ENCODE measurements around the gene EOMES.
"Not testable (repeated sequence)": the region's sequence is repeated elsewhere in the genome, so short reads cannot be mapped to it uniquely, and the experiment has no call there.

The EOMES gene

DNA sequence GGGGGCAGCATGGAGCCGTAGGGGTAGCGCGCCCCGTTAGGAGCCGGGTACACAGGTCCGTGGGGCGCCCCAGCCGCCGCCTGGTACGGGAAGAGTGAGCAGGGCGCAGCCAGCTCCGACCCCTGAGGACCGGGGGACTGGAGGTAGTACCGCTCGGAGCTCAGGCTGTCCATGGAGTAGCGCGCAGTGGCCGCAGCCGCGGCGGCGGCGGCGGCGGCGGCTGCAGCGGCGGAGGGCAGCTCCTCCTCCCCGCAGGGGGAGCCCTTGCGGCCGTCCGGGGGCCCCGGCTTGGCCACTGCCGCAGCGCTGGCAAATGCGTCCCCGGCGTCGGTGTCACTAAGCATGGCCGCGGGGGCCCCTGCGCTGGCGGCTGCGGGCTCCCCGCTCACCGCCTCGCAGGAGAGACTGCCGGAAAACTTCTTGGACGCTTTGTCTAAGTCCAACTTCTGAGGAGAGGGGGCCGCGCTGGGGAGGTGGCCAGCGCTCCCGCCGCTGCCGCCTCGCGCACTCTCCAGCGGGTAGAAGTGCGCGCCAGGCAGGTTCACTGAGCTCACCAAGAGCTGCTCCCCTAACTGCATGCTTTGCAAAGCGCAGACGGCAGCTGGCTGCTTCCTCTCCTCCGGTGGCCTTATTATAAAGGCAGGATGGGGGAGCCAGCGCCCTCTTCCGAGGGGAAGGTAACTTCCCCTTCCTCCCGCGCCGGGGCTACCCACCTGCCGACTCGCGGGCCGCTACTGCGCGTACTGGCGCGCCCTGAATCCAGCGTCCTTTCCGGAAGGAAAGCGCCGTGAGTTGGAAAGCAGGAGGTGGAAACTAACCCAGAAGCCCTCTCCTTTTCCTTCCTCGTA lies at the start of gene EOMES:
Gene EOMES, minus strand, starts transcription at position 607 of the 848 bp plus-strand sequence. Its CDS starts 29 bp downstream, at position 578.
- peak; percentile 60 for DNase-seq

DNA sequence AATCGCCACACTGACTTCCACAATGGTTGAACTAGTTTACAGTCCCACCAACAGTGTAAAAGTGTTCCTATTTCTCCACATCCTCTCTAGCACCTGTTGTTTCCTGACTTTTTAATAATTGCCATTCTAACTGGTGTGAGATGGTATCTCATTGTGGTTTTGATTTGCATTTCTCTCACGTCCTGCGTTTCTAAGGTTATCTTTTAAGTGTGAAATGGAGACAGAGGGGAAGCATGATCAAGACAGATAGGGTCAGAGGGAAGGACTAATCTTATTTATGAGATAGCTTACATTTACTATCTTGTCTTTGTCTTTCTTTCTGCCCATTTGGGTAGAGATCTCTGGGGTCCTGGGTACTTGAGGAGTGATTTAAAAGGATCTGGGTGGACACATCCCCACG lies 48.3 kb upstream of the EOMES start:
- DNase-seq, result not testable (repeated sequence)

DNA sequence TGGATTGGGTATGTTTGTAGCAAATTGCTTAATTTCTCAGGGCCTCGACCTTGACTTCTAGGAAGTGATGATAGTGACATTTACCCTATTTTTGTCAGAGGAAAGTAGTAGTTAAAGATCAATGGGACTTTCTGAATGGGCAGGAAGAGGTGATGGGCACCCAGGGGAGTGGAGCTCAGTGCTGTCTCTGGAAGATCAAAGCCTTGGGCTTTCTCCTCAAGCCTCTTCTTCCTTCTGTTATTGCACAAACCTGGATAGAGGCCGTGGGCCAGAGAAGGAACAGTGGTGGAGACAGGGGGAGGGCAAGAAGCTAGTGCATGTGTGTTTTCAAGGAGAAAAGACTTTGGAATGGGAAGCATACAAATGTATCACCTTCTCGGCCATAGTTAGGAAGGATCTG lies 44.9 kb upstream of the EOMES start:
- no peak for DNase-seq

DNA sequence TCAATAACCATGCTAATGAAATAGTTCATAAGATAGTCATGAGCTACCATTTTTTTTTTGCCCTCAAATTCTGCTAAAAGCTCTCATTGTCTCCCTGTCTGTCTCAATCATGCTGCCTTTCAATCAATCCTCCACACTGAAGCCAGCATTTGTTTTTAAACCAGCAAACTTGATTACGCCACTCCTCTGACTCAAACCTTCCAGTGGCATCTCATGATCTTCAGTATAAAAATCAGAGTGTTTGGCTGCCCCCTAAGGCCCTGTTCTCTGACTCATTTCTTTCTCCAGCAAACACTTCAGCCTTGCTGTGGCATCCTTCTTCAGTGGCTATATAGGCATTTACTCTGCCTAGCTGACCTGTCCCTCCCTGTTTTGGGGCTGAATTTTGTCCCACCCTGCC lies 36.0 kb upstream of the EOMES start:
- DNase-seq, result no peak

DNA sequence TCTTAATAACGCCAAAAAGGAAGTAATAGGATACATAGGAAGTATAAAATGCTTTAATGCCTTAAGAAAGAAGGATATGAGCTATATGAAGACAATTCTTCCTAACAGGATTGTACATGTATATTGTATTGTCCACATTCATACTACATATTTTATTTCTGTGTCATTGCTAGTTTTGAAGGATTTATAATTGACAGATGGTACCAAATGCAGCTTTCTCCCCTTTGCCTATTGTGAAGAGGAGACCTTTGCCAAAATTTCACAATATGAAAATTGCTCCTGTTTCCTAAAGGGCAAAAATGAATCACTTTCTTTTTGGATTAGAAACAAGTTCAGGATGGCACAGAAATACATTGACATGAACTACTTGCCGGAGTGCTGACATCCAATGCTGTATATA lies 34.8 kb upstream of the EOMES start:
- DNase-seq, result no peak

DNA sequence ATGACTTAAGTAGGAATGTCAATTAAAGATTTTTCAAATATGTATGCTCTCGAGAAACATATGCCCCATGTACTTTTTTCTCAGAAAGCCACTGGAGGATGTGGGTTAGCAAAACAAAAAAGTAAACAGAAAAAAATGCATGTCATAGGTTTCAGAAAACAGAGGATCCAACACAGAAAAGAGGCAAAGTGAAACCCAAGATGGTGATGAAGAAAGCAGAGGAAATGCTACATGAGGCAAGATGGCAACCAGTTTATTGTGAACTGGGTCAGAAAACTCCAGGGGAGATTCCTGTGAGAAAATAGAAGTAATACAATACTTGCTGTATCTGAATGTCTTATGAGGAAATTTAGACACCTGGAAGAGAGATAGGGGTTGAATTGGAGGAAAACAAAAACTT lies 30.8 kb upstream of the EOMES start:
- DNase-seq, result no peak

DNA sequence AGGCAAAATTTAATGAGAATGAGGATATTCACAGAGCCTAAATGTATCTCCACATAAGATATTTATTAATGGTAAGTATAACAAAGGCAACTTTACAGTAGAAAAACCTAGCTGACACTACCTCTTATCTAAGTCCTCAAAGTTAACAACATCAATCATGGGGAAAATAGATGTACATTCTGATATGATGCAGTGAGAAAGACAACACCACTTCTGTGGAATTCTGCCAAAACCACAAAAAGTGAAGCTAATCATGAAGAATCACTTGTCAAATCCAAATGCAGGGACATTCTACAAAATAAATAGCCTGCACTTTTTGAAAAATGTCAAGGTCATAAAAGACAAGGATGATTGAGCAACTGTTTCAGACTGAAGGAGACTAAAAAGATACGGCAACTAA lies 27.5 kb upstream of the EOMES start:
- DNase-seq, result no peak

DNA sequence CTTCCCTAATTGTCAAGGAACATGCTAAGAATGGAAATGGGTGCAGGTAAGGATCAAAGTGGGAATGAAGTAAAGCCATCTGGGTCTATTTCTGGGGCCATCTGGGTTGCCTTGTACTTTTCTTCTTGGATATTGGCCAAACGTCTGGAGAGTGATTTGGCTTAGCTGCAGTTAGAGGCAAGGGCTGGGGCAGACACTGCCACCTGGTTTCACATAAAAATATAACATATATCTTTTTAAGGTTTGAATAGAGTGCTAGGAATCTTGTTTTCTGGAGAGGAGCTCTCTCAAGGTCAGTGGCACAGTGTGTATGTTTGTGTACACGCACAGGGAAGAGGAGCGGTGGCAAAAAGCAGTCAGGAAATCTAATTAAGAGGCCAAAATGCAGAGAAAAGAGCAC lies 24.7 kb upstream of the EOMES start:
- no peak for DNase-seq

DNA sequence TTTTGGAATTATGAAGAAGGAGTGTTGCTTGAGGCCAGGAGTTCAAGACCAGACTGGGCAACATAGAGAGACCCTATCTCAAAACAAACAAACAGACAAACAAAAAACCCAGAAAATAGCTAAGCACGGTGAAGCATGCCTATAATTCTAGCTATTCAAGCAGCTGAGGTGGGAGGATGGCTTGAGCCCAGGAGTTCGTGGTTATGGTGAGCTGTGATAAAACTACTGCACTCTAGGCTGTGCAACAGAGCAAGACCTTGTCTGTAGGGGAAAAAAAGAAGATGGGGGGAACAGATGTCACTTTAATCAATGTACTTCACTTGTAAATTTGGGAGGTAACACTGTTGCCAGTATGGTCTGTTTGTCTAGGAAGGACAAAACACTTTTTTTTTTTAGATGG lies 18.7 kb upstream of the EOMES start:
- no peak for DNase-seq

DNA sequence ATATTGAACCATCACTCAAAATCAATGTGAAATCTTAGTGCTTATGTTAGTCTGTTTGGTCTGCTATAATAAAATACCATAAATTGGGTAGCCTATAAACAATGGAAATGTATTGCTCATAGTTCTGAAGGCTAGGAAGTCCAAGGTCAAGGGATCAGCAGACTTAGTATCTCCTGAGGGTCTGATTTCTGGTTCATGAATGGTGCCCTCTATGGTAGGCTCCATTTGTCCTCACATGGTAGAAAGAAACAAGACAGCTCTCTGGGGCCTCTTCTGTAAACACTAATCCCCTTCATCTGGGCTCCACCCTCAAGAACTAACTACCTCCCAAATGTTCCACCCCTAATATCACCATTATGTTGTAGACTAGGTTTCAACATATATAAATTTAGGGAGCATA lies 15.0 kb upstream of the EOMES start:
- DNase-seq, result no peak

DNA sequence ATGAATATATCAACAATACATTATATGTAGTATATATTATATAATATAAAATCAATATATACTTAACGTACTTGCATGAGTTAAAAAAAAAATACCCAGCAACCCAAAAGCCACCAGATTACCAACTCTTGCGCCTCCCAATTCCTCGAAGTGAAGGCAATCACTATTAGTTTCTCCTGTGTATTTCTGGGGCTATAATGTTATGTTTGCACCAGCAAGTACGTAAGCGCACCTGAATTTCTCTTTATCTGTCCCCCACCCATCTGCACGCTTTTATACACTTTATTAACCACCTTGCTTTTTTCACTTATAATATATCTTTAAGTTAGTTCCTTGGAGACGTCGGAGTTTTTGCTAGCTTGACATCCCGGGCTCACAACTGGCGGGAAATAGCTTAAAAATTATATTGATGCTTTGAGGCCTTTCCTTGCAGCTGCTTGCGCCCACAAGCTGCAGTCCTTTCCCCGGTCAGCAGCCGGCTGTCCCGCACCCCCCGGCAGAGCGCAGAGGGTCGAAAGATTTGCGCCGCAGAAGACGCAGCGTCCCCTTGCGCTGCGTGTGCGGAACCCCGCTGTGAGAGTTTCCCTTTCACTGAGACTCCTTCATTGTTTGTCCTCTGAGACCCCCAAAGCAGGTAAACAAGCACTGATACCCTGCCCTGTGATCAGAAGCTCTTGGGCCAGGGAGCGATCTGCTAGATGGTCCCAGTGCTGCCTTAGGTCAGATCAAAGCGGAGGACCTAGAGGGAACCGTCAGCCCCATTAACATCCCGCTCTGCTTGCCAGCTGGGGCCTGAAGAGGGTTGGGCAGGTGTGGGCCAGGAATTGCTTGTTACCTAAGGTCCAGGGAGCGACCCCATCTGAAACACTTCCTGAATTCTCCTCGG lies 8.9 kb upstream of the EOMES start:
- no peak for DNase-seq

DNA sequence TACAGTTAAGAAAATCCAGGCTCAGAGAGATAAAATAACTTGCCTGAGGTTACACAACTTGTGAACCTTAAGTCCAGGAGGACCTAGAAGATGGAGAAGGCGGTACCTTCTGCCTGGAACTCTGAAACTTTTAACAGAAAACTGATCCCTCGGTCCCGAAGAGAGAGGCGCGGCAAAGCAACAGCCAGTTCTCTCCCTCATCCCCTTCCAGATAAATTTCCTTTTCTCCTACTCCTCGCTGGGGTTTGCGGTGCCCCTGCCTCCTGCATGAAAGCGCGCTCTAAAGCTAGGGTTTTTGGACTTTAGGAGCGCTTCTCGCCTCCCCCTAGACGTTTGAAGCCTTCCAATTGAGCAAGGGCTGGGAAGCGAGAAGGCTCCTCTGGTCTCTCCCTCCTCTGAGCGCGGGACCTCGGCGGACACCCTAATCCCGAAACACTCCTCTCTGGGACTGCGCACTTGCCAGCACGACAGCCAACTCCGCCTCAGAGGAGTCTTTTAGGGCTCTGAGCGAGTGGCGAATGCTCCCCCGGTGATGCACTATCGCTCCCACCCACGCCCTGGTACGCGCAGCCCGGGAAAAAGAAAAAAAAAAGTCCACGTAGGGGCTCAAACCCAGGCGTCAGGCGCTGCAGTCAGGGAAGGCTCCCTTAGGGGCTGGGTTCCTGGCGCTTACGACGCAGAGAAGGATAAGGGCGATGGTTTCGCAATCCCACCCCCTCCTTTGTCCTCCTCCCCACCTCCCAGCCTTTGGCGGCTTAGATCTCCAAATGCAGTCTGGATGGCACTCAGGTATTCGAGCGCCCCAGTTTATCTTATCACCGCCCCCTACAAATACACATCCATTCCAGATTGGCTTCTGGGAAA lies 7.9 kb upstream of the EOMES start:
- no peak for DNase-seq

DNA sequence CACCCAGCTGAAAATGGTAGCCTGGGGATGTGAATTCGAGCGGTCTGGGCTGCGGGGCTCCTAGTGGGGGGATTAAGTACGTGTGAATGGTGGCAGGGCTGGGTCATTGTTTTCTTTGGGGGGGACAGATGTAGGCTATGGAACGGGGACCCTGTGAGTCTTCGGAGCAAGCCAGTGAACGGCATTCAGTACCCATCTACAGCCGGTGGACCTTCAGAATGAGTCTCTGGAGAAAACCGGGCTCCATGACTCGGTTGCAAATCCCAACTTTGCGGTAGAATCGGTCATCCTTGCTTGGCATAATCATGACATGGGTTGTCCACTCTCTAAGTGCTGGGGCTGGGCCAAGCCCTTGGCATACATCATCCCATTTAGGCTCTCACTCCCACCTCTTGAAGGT lies 7.2 kb upstream of the EOMES start:
- no peak for DNase-seq

DNA sequence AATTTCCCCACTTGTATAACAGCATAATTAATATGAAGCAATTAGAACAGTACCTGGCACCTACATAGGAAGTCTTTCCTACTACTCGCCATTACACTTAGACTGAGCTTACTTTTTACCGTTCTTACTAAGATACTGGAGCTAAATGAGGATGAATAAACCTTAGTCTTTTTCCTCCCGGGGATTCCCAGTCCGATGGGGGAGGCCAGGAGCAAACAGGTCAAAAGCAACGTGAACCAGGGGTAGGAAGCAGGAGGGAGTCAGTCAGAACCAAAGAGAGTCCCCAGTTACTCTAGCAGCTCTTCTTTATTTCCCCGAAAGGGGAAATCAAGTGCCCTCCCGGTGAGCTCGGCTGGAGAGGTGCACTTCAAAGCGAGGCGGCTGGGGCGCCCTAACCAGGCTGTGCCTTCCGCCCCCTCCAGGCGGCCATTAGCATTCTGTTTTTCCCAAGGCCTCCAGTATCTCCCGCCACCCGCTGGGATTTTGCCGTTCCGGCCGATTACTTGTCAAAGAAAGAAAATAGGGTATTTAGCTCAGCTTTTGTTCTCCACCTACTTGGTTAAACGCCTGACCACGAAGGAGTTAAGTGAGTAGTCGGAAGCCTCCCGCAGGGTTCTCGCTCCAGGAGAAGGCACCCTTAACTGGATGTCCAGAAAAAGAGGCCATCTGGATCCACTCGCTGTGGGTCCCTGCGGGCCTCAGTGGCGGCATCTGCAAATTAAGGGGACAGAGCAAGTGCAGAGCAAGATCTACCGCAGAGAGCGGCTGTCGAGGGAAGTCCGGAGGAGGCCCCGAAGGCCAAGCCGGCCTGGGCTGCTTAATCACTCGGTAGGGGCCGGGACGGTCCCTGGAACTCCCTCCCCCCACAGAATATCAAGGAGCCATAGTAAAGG lies 6.3 kb upstream of the EOMES start:
- DNase-seq, result no peak

DNA sequence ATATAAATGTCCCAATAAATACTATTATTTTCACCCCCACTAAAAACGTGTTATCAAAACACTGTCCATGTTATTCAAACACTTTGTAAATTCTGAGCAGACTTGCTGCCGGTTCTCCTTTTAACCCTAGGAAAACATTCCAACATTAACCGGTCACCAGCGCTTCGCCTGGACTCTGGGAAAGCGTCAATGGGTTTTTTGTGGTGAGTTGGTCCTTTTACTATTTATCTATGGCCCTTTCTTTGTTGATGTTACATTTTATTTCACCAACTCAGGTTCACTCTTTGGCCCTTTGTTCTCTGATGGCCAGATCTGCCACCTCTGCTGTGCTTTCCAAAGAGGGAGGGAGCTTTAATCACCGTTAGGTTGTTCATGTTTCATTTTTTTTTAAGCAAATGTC lies 4.1 kb upstream of the EOMES start:
- no peak for DNase-seq

DNA sequence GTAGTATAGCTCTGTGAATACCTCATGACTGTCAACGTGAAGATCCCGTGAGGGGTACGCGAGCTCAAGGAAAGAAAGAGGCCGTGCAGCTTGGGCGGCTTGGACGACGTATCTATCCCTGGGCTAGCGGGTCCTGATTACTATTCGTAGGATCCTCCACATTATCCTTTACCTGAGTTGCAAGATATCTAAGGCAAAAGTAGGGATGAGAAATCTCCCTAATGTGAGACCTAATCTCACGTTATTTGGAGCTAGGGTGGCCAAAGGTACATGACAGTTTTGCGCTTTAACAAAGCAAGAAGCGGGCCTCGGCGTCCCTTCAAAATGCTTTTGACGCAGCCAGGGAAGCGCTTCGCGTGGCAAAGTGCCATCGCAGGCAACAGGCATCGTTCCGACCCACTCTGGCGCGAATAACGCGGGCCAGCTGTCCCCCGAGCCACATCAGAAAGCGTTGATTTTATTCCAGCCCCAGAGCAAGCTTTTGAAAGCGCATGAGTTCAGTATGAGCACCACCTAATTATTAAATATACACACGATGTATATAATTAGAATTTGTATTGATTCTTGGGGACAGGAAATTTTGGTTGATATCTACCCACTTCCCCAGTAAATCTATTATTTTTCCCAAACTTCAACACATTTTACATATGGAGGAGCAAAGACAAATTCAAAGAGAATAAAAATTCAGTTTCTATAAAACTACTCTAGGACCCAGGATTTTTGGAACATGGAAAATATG lies 2.5 kb upstream of the EOMES start:
- DNase-seq, result no peak

DNA sequence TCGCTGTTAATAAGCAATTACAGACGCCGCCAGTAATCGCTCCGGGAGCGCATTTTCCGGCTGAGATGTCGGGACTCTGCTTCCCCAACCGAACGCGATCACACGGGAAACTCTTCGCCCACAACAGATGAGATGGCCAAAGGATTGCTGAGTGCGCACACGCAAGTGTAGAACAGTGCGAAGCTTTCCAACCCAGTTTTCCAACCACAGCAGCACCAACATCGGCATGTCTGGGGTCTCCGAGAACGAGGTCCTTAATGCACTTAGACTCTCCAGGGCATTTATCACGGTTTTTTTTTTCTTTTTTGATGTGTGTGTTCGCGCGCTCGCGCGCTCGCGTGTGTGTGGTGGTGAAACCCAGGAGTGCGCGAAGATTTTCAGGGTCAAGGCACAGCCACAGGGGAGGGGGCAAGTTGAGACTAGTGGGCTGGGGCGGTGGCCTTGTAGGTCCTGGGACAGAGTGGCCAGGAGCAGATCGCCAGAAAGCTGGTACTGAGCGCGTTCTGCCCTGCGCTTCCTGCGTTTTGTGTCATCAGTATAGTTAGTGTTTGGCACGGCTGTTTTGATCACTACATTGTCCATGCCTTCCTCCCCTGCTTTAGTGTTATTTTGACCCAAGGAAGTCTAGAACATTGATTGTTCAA lies 1.8 kb upstream of the EOMES start:
- DNase-seq, result no peak

DNA sequence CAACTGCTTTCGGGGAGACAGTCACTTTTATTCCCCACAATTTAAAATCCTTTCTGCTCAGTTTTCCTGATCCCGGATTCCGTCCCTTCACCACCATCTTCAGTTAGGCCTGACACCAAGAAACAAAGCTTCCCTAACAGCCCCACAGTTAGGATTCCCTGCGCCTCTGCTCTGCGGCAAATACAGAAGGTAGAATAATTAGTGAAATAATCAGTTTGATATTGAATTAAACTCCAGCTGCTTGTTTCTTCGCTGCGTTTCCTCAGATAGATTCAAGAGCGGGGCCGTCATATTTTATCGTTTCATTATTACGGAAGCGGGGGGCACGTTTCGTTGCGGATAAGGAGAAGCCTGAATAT lies 1.3 kb upstream of the EOMES start:
- no peak for DNase-seq

DNA sequence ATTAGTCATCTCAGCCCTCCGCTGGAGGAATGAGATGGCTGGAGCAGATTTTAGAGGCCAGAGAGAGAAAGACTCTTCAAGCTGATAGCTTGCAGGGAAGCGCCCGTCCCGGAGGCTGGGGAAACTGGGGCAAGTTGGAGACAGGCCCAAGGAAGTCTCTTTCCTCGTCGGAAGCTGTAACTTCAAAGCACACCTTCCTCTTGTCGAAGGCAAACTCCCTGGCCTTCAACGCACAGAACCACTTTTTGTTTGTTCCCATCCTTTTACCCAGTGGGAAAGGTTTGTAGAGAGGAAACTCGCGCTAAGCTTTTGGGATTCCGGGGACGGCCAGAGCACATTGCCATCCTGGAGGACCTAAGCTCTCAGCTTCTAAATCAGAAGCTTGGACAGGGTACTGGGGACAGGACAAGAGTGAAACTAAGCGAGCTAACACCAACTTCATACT lies 900 bp upstream of the EOMES start:
- no peak for DNase-seq

DNA sequence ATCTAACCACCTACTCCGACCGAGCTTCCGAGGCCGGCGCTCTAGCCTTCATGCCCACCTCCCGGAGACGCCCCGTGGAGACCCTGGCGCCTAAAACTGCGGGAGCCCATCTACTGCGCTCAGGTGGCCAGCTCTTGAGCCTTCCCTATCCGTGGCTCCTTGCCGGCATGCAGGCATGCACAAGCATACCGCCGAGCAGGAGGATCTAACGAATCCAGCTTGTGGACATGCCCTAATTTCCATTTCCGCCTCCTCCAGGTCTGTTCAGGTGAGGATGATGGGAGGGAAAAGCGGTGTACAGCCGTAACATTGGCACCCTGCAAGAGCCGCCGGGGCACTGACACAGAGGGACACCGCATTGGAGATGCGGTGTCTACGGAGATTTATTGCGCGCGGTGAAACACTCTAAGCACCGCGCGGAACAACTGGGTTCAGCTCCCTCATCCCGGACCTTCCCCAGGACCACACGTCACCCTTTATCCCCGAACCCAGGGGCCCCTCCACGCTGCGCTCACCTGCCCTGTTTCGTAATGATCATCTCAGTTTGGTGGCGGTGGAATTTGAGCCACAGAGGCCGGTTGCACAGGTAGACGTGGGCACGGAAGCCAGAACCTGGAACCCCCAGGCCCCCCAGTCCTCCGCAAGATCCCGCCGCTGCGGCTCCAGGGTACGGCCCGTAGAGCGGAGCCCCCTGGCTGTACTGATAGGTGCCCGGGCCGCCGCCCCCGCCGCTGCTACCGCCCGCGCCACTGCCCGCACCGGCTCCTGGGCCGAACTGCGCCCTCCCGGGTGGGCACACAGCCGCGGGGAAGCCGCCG lies 1.0 kb downstream of the EOMES start:
- no peak for DNase-seq

All from activated CD4-positive, alpha-beta T cell treated with anti-CD3 and anti-CD28 coated beads, Interleukin-2, amount 50 U/mL, for 1 hour (primary cell).